Measurements from ENCODE around the gene HDAC9.
A peak's percentile ranks its signal among the peaks of the same experiment; 100 is the strongest.
"Not testable (repeated sequence)": the region's sequence is repeated elsewhere in the genome, so short reads cannot be mapped to it uniquely, and the experiment has no call there.

HDAC9 gene

DNA sequence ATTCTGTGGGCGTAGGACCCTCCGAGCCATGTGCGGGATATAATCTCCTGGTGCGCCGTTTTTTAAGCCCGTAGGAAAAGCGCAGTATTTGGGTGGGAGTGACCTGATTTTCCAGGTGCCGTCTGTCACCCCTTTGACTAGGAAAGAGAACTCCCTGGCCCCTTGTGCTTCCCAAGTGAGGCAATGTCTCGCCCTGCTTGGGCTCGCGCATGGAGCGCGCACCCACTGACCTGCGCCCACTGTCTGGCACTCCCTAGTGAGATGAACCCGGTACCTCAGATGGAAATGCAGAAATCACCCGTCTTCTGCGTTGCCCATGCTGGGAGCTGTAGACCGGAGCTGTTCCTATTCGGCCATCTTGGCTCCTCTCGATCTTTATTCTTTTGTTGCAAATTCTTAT is 495.2 kb downstream of the HDAC9 start:
- DNase-seq = not testable (repeated sequence)

DNA sequence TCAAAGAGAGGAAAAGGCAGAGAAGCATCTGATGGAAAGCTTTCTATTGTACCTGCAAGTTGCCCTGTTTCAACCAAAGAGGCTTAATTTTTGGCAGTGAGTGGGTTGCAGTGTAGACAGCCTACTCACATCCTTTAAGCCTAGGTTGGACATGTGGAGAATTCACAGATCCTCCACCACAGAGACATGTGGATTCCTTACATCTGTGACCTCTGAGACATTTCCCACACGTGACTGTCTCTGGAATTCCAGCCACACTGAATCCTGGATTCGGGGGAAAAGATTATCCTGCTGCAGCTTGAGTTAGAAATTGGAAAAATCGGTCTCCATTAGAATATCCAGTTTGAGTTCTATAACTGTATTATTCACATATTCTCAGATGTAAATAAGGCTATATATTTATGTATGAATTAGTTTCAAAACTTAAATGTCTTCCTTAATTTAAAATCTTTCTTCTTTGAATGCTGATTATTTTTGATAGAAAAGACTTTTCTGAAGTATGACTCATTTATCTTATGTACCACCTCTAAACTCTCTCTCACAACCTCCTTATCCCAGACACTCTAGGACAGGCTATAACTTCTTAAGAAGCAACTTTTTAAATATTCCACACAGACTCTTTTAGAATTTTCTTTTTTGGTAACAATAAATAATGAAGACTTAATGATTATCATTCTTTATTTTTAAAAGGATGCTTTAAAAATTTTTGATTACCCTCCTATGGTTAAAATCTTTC is 498.6 kb downstream of the HDAC9 start:
- DNase-seq = peak; percentile 86

- peak; percentile 65 for DNase-seq
Observed at GRCh38 chr7:18995270-18995671, 499.7 kb downstream of the HDAC9 start.

DNA sequence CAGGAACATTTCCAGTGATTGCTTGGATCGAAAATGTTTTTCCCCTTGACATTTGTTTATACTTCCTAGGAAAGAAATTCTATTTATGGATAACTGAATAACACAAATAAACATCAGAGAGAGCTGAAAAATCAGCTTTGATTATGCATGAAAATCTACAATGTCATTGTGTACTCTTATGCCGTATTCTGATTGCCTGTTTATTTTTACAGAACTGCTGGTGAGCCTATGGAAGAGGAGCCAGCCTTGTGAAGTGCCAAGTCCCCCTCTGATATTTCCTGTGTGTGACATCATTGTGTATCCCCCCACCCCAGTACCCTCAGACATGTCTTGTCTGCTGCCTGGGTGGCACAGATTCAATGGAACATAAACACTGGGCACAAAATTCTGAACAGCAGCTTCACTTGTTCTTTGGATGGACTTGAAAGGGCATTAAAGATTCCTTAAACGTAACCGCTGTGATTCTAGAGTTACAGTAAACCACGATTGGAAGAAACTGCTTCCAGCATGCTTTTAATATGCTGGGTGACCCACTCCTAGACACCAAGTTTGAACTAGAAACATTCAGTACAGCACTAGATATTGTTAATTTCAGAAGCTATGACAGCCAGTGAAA is 500.4 kb downstream of the HDAC9 start:
- peak; percentile 38 for DNase-seq

DNA sequence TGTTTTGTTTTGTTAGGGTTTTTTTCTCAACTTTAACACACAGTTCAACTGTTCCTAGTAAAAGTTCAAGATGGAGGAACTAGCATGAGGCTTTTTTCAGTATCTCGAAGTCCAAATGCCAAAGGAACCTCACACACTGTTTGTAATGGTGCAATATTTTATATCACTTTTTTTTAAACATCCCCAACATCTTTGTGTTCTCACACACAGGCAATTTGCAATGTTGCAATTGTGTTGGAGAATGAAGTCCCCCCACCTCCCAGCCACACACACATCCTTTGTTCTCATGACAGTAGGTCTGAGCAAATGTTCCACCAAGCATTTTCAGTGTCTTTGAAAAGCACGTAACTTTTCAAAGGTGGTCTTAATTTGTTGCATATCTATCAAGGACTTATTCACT is 501.0 kb downstream of the HDAC9 start:
- DNase-seq = no peak

DNA sequence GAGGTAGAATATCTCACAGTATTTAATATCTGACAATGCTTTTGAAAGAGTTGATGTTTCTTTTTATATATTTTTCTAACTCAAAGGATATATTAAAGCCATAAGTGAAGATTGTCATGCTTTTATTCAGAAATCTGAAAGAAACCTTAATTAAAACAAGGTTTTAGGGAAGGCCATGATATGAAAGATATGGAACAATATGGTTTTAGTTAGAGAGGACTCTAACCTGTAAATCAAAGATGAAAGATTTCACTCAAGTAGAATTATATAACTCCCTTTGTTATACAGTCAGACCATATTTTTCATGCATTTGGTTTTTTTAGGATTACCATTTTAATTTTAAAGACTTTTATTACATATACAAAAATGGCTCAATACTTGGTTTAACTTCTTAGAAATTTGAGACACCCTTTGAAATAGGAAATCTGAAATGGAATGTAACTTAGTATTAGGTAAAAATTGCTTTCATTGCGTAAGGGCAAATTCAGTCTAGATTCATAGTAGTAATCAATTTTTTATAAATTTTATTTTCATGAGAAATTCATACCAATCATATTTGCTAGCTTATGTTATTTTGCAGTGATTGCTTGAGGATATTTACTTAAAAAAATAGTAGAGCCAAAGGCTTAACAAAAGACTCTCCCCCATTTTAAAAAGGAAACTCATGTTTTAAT is 502.1 kb downstream of the HDAC9 start:
- DNase-seq = peak; percentile 53

GRCh38 chr7:19000410-19000809 is 504.9 kb downstream of the HDAC9 start:
- DNase-seq = no peak

- DNase-seq = peak; percentile 68
Observed at GRCh38 chr7:19001854-19002253, 506.3 kb downstream of the HDAC9 start.

DNA sequence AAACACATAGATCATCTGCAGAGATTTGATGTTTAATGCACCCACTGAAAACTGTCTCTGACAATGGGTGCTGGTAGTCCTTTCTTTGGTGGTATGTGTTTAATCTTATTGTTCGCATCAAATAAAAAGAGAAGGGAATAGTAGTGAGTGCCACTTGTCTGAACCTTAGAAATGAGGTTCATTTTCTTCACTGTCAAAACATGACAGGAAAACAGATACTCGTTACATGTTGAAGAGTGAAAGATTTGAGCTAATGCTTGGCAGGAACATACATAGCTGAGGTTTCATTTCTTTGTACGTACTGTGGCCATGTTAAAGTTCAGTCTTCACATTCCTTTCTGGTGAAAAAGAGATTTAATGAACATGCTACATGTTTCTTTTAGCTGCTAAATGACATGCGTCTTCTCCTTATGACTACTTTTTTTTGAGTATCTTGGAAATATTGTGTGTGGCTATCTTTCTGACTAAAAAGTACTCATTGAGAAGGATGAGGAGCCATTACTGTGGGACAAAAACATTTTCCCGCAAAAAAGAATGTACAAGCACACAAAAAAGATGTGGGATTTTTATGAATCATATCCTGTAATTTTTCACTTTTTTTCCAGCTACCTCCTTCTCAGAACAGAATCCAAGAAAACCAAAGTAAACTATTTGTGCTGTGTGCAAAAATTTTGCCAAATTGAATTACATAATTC is 513.8 kb downstream of the HDAC9 start:
- DNase-seq = peak; percentile 77

- no peak for DNase-seq
Observed at GRCh38 chr7:19009936-19010280, 514.4 kb downstream of the HDAC9 start.

DNA sequence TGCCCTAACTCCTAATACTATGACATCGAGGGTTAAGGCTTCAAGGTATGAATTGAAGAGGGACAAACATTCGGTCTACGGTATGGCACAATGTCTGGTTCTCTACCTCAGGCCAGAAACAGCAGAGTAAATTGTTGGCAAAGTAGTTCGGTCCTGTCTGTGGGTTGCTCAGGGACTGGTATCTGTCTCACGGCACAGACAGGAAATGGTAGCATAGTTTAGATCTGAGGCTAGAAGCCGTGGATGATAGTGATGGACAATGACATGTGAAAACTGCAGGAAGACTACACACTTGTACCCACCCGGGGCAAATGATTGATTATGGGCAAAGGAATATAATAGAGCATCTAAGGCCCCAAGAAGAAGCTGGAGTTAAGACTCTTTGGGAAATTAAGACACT is 515.7 kb downstream of the HDAC9 start:
- peak; percentile 53 for DNase-seq

DNA sequence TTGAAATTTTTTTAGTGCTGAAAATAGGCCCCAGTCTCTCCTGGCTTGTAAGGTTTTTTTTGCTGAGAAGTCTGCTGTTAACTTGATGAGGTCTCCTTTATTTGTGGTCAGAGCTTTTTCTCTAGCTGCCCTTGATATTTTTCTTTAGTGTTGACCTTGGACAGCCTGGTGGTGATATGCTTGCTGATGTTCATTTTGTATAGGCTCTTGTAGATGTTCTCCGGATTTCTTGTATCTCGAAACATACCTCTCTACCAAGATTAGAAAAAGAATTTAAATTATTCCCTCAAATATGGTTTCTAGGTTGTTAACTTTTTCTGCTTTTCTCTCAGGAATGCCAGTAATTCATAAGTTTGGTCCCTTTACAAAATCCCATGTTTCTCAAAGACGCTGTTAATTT is 519.5 kb downstream of the HDAC9 start:
- peak; percentile 50 for DNase-seq

DNA sequence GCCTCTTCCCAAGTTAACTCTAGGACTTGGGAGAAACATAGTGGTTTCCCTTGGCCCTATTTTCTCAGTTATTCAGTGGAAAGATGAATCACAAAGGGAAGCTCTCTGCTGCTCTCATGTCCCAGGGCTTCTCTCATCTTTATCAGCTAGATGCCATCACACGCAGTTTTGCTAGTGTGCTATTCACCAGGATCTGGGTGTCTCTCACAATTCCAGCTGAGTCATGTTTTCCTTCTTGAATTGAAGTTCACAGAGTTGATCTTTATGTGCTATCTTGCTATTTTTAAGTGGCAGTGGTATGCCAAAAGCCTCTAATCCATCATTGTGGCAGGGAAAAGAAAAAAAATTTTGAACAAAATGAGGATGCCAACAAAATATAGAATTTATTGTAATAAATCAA is 520.6 kb downstream of the HDAC9 start:
- DNase-seq = peak; percentile 76

DNA sequence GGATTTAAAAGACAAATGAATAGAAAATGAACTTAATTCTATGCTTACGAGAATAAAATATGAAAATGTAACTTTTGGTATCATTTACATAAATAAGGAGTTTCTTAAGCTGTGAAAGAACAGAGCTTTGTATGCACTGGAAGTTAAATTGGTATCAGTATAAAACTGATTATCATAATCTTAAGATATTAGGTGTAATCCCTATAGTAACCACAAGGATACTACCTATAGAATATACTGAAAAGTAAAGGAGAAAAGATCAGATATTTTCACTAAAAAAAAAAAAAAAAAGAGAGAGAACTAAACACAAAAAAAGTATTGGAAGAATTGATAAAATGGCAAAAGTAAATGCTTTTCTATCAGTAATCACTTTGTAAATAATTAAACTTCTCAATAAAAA is 521.8 kb downstream of the HDAC9 start:
- no peak for DNase-seq

DNA sequence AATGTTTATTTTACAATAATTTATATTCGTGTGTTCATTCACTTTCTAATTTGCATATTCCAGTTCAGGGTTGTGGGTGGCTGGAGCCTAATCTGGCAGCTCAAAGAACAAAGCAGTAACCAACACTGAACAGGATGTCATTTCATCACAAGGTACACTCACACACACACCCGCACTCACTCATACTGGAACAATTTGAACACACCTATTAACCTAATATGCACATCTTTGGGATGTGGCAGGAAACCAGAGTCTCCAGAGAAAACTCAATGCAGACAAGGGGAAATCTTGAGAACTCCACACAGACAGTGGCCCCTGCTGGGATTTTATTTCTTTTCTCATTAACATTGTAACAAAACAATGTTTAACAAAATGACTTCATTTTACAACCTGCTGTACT is 524.5 kb downstream of the HDAC9 start:
- peak; percentile 44 for DNase-seq

DNA sequence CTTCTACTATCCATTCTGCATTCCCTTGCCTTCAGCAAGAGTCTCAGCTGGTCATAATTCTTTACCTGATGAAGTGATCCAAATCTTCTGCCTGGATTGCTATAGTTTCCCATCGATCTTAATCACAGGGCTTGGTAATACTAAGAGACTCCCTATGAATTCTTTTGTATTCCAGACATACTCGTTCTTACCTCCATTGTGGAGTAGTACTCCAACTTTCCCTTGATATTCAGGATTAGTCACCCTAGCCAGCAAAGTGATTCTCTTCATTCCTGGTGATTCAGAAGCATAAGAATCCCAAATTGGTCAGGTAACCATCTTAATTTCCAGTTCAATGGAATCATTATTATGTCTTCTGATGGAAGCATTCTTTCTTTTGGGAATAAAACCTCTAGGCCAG is 525.2 kb downstream of the HDAC9 start:
- DNase-seq = peak; percentile 47

- DNase-seq = no peak
Observed at GRCh38 chr7:19023477-19023876, 527.9 kb downstream of the HDAC9 start.

- DNase-seq = peak; percentile 91
Observed at GRCh38 chr7:19024261-19024660, 528.7 kb downstream of the HDAC9 start.

DNA sequence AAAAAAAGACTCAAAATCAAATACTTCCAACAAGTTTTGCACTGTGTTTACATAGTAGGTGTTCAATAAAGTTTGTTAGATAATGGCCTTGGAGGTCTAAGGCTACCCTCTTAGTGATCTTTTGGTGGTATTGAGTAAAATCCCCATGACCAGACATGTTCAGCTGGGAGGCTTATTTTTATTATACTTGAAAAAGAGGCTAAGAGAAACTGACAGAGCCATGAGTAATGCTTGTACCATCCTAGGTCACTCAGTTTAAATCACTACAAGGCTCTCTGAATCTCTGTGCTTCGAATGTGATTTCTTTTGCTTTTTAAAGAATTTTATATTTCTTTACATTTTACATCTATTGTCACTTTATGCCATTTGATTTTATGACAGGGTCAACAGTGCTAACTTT is 531.3 kb downstream of the HDAC9 start:
- peak; percentile 56 for DNase-seq

GRCh38 chr7:19030281-19030680 is 534.7 kb downstream of the HDAC9 start:
- DNase-seq = peak; percentile 55

GRCh38 chr7:19032942-19033341 is 537.4 kb downstream of the HDAC9 start:
- DNase-seq = not testable (repeated sequence)

- no peak for DNase-seq
Observed at GRCh38 chr7:19051767-19052375, 556.3 kb downstream of the HDAC9 start.
